ENCODE data around the gene RAD1.

GRCh38 chr5:34886392-34887119 lies 28.7 kb downstream of the RAD1 start:
- TF ChIP-seq CTCF (IDR thresholded peaks at IDR 0.05; ENCODE audit: low read length) (no peak), EZH2 (IDR thresholded peaks at IDR 0.05; ENCODE audit: borderline replicate concordance, low read length) (no peak)

Data from OCI-LY1 (cell line).